Measurements from ENCODE around the gene RFX4.

DNA sequence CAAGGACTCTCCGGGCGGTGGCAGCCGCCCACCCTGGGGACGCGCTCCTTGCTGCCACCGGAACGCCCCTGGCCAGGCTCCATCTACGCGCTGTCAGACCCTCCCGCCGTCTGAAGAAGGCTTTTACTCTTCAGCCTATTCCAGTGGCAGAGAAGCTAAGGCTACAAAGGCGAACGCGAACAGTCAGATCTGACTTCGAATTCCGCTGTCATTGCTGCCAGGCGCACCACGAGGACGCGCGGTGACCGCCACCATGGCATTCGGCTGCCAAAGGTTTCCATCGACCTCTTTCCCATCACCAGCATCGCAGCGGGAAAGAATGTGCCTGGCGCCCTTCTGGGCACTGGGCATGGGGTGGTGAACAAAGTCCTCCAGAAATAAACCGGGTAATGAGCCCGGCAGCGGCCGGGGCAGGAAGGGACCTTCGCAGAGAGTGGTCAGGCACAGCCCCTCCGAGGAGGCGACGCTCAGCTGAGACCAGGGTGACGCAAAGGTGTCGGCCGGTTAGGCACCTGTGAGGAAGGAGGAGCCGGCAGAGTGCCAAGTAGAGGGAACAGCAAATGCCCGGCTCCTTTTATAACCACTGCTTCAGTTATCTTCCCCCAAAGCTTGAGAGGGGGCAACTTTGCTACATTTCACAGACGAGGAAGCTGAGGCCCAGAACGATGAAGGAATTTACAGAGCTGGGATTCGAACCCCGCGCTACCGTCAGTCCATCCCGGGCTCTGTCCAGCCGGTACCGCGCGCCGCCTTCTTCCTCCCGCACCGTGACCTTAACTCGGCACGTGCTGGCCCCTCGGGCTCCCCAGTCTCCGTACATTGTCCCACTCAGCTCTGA, 1.9 kb upstream of the RFX4 start:
- TF ChIP-seq, protein P1, sequence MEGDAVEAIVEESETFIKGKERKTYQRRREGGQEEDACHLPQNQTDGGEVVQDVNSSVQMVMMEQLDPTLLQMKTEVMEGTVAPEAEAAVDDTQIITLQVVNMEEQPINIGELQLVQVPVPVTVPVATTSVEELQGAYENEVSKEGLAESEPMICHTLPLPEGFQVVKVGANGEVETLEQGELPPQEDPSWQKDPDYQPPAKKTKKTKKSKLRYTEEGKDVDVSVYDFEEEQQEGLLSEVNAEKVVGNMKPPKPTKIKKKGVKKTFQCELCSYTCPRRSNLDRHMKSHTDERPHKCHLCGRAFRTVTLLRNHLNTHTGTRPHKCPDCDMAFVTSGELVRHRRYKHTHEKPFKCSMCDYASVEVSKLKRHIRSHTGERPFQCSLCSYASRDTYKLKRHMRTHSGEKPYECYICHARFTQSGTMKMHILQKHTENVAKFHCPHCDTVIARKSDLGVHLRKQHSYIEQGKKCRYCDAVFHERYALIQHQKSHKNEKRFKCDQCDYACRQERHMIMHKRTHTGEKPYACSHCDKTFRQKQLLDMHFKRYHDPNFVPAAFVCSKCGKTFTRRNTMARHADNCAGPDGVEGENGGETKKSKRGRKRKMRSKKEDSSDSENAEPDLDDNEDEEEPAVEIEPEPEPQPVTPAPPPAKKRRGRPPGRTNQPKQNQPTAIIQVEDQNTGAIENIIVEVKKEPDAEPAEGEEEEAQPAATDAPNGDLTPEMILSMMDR (IDR thresholded peaks at IDR 0.05): no peak
- TF ChIP-seq POLR2A (IDR thresholded peaks at IDR 0.05): no peak

All from lower leg skin (tissue), 3 donors.